ENCODE results near the gene WDR17.

DNA sequence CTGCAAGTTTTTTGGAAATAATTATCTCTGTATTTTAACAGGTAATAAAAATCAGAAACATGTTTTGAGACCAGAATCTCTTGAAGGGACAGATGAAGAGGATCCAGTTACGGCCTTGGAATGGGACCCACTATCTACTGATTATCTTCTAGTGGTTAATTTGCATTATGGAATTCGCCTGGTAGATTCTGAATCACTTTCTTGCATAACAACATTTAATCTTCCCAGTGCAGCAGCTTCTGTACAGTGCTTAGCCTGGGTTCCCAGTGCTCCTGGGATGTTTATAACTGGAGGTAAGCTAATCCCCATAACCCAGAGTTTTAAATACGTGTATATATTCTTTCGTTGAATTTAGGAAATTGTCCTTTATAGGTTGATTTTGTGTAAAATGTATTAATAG, 59.4 kb downstream of the WDR17 start:
- TF ChIP-seq, protein P1, sequence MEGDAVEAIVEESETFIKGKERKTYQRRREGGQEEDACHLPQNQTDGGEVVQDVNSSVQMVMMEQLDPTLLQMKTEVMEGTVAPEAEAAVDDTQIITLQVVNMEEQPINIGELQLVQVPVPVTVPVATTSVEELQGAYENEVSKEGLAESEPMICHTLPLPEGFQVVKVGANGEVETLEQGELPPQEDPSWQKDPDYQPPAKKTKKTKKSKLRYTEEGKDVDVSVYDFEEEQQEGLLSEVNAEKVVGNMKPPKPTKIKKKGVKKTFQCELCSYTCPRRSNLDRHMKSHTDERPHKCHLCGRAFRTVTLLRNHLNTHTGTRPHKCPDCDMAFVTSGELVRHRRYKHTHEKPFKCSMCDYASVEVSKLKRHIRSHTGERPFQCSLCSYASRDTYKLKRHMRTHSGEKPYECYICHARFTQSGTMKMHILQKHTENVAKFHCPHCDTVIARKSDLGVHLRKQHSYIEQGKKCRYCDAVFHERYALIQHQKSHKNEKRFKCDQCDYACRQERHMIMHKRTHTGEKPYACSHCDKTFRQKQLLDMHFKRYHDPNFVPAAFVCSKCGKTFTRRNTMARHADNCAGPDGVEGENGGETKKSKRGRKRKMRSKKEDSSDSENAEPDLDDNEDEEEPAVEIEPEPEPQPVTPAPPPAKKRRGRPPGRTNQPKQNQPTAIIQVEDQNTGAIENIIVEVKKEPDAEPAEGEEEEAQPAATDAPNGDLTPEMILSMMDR (conservative IDR thresholded peaks at IDR 0.05 in 1 of 2, IDR thresholded peaks at IDR 0.05 in 1 of 2; ENCODE audit: low read depth in 1 of 2, low read length in 2 of 2): no peak
- no peak for TF ChIP-seq EZH2 (IDR thresholded peaks at IDR 0.05; ENCODE audit: low read length, missing control alignments)
